GM18511 (cell line): ENCODE data around the gene SRPRB.

Source experiments
- ATAC-seq: cut with Tn5 transposase; IDR thresholded peaks from one replicate; pipeline ENCODE4 v1.9.1; 2021; ENCODE audit warnings: mild to moderate bottlenecking, moderate library complexity; ENCODE audit not compliant: unreplicated experiment

SRPRB gene

GRCh38 chr3:133863911-133864310, 58.3 kb downstream of the SRPRB start:
- ATAC-seq, result no peak

GRCh38 chr3:133864616-133865015, 59.0 kb downstream of the SRPRB start:
- no peak for ATAC-seq

GRCh38 chr3:133865136-133865855, 59.7 kb downstream of the SRPRB start:
- ATAC-seq, result no peak

GRCh38 chr3:133866141-133866540, 60.5 kb downstream of the SRPRB start:
- no peak for ATAC-seq

- ATAC-seq, result no peak
Observed at GRCh38 chr3:133868186-133868585, 62.6 kb downstream of the SRPRB start.

GRCh38 chr3:133868758-133869475, 63.3 kb downstream of the SRPRB start:
- ATAC-seq, result no peak

GRCh38 chr3:133869586-133869985, 64.0 kb downstream of the SRPRB start:
- ATAC-seq, result no peak

- ATAC-seq, result no peak
Observed at GRCh38 chr3:133870822-133871221, 65.2 kb downstream of the SRPRB start.
